GM12864 (cell line): ENCODE data around the gene TMEM244.
A peak's percentile ranks its signal among the peaks of the same experiment; 100 is the strongest.

Experiments
- DNase-seq: peaks from one replicate; pipeline ENCODE4 v3.0.0-alpha.2; 2011; ENCODE audit warnings: low read depth
- H3K4me3 ChIP-seq: 2 replicates; pipeline ENCODE4 v1.5.1; 2011; ENCODE audit warnings: mild to moderate bottlenecking, low read depth, low read length, control low read depth
- CTCF ChIP-seq: IDR thresholded peaks from 2 replicates; pipeline ENCODE4 v1.5.1; 2011; ENCODE audit warnings: low read depth, mild to moderate bottlenecking, moderate library complexity, low read length, control low read depth, inconsistent platforms; ENCODE audit errors: missing control alignments

TMEM244 gene

DNA sequence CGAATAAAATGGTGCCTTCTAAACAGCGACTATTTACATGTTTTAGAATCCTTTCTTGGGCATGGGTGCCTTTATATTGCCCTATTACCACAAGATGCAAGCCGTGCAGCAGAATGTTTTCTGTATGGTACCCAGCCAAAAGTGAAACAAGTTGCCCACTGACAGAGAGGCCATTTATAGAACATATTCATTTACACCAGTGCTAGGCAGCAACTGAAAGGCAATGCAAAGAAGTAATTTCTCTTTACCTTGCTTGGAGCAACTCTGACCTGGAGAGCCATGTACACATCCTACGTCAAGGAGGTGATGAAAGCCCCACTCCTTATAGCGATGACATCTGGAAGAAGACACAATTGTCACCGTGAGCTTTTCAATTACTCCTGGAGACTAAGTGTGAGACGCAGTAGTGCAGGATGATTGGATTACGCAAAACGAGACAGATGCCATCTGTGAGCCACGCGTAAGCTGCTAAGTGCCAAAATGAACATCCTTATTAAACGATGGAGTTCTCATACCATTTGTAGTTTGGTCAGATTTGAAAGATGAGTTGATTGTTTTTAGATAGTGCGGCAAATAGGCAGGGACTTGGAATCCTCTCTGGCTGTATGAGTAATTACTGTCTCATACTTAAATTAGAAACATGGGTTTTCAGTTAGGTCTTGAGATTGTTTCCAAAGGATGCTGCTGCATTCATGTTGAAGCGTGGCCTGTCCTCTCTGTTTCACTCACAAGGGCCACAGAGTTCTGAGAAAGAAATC is at the start of gene TMEM244:
TSS of gene TMEM244 (minus strand) at position 408 of the 758 bp plus-strand sequence. CDS start at position 281, 127 bp downstream.
- TF ChIP-seq CTCF, result no peak
- no peak for DNase-seq
- H3K4me3 ChIP-seq, result peak within 1 kb of the TSS; percentile 15; the same call in 1 of the 2 replicates

DNA sequence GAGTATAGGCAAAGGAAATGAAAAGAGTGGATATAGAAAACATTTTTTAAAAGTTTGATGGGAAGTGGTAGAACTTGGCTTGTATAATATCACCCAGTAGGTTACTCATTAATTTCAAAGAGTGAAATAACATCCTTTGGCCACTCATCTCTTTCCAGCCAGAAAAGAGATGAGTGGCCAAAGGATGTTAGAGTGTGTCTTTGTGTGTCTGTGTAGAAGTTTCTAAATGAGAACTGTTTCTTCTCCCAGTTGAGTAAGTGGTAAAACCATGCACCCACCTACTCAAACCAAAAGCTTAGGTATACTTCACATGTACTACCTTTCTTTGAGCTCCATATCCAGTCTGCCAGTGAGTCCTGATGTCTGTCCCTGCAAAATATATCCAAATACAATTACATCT is 47.7 kb upstream of the TMEM244 start:
- no peak overlapping the region for H3K4me3 ChIP-seq
- no peak for TF ChIP-seq CTCF
- no peak for DNase-seq

- TF ChIP-seq CTCF, result no peak
- DNase-seq, result no peak
- no peak overlapping the region for H3K4me3 ChIP-seq
Observed at GRCh38 chr6:129908356-129908755, 47.2 kb upstream of the TMEM244 start.

DNA sequence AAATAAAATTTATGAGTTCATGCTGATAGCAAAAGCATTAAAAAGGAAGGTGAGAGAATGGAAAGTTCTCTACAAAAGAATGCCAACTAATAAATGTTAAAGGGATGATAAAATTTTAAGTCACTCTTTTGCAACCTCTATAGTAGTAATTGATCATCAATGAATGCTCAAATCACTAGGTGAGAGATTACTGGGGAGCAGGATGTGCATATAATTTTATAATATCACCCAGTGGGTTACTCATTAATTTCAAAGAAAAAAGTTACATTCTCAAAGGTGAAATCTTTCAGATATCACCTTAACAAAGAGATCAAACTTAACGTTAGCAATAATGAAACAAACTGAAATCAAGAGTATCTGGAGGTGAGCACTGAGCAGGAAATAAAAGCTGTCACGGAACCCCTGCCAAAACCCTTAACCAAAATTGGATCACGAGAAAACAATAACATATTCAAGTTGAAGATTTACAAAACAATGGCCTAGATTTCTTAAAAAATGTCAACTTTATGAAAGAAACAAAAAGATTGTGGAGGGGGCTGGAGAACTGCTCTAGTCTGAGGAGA is 45.5 kb upstream of the TMEM244 start:
- no peak overlapping the region for H3K4me3 ChIP-seq
- no peak for DNase-seq
- no peak for TF ChIP-seq CTCF

GRCh38 chr6:129903082-129903481 is 42.0 kb upstream of the TMEM244 start:
- no peak overlapping the region for H3K4me3 ChIP-seq
- no peak for TF ChIP-seq CTCF
- DNase-seq, result no peak

DNA sequence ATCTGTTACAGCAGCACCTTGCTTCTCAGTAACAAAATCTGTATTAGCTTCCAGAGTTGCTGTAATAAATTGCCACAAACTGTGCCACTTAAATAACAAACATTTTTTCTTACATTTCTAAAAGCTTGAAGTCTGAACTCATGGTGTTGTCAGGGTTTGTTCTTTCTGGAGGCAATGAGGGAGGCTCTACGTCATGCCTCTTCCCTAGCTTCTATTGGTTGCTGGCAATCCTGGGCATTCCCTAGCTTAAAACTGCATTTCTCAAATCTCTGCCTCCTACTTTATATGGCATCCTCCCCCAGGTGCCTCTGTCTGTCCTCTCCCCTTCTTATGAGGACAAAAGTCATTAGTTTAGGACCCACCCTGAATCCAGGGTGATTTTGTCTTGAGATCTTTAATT is 41.6 kb upstream of the TMEM244 start:
- no peak overlapping the region for H3K4me3 ChIP-seq
- no peak for DNase-seq
- TF ChIP-seq CTCF, result no peak

DNA sequence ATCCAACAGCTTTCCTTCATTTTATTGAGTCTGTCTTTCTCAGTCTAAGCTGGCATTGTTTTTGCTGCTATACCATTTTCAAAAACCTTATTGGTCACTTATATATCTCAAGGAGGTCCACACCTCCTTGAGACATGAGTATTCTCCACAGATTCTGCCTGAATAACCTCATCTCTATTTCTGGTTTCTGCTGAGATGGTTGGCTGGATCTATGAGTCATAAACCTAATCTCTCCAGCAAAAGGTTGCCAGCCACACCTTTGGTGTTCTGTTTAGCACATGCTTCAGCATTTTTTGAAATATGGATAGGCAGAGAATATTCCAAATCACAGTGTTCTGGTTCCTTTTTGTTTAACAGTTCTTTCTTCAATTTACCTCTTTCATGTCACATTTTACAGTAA is 40.8 kb upstream of the TMEM244 start:
- TF ChIP-seq CTCF, result no peak
- DNase-seq, result no peak
- no peak overlapping the region for H3K4me3 ChIP-seq
